Amniotic stem cell (primary cell): ENCODE results near the gene ARSB.
"Not testable (repeated sequence)": the region's sequence is repeated elsewhere in the genome, so short reads cannot be mapped to it uniquely, and the experiment has no call there.

ENCODE experiments used
- DNase-seq: peaks from one replicate; lab custom pipeline; 2025; lab: John Stamatoyannopoulos, UW

Gene ARSB

DNA sequence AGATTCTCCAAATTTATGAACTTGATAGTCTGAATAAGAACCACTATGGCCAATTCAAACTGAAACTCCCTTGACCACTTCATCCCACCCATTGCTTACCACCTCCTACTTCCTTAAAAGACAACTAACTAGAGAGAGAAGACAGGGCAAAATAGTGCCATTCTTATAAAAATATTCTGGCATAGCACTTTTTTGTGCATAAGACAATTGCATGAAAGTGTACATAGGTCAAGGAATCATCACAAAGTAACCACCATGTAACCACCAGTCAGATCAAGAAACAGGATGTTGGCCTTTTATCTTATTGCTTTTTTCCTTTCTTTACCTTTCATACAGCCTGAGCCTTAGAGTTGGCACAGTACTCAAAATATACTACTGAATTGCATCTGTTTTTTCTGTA is 8.1 kb upstream of the ARSB start:
- no peak for DNase-seq

DNA sequence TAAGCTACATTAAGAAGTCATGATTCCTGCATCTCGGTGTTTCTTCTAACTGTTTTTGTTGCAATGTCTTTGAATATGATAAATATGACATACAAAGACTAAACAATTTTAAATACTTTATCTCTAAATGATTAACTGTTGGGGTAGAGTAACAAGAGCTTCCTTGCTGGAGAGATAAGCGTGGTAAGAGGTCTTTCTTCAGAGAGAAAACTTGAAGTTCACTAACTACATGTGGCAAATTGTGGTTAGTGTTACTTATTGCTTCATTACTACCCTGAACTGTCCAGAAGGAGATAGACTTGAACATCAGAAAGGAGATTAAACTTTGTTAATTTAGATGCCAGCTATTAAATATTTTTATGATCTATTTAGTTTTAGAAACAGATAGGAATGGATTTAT is 7.0 kb upstream of the ARSB start:
- no peak for DNase-seq

DNA sequence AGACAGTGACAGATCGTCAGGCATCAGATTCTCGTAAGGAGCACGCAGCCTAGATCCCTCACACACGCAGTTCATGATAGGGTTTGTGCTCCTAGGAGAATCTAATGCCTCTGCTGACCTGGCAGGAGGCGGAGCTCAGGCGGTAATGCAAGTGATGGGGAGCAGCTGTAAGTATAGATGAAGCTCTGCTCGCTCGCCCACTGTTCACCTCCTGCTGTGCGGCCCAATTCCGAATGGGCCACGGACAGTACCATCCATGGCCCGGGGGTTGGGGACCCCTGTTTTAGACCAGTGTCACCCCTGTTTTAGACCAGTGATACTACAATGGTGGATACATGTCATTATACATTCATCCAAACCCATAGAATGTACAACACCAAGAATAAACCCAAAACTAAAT is 4.0 kb upstream of the ARSB start:
- DNase-seq = no peak

DNA sequence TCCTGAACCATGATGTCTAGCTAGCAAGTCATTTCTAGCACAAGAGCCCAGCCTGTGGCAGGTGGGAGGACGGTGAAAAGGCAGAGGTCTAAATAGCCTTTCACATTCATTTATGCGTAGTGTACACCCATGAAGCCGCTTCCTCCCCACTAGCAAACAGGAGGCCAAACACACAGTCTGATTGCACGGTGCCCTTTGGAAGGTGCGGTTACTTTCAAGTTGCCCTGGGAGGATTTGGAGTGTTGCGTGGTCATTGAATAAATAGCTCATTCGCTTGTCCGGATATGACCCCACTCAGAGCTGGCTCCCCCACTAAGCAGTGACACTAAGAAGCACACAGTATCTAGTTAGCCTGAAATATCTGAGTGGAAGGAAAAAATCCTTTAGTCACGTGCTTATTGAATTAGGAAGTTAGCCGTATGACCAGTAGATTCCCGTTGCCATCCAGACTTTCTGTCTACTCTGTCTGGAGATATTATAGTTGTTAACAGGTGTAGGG is 664 bp upstream of the ARSB start:
- DNase-seq = no peak

DNA sequence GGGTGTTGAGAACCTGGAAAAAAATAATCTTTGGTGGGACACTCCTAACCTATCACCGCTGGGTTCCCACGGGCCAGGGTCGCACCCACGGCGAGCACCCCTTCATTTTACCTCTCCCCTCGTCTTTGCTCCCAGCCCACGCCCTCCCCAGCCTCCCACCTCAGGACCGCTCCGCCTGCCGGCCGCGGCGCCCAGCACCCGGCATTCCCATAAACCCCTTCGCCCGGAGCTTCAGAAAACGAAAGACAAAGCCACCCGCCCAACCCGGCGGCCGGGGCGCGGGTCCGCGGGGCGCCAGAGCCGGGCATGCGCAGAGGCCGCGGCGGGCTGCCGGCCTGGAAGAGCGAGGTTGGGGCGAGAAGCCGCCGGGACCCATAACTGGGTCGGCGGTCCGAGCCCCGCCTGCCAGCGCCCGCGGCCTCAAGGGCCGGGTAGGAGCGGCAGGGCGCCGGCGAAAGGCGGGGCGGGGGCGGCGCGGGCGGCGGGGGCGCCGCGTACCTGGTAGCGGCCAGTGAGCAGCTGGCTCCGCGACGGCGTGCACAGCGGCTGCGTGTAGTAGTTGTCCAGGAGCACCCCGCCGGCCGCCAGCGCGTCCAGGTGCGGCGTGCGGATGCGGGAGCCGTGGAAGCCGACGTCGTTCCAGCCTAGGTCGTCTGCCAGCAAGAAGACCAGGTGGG is 533 bp downstream of the ARSB start:
- DNase-seq = peak; percentile 85

DNA sequence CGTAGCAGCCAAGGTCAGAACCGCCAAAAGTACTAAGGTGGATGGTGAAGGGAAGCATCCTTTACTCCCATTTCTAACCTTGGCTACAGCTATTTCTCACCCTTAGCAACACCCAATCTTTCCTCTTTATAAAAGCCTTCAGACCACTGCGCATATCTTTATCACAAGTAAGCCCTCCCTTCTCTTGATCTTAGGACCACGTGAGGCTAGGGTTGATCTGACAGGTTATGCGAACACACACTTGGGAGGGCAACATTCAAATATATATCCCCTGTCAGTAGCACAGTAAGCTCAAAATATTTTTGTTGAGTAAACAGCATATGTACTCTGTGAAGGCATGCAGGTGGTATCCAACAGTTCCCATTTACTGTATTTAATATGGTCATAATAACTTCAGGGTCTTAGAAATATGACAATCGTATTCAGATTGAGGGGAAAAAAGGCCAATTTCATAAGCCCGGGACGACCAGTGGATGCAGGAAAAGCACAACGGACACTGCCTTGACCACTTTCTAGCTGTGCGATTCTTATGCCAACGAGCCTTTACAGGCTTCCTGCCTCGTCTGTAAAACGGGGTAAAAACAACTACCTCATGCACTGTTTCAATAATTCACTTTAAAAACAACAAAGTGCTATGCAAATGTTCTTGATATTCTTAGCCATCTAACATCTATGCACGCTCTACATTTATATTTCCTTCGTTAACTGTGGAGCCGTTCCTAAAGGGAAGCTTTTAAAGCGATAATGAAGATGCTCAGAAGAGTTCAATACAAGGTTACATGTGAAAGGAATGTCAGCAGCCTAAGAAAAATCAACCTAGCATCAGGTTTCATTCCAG is 1.3 kb downstream of the ARSB start:
- DNase-seq = no peak

DNA sequence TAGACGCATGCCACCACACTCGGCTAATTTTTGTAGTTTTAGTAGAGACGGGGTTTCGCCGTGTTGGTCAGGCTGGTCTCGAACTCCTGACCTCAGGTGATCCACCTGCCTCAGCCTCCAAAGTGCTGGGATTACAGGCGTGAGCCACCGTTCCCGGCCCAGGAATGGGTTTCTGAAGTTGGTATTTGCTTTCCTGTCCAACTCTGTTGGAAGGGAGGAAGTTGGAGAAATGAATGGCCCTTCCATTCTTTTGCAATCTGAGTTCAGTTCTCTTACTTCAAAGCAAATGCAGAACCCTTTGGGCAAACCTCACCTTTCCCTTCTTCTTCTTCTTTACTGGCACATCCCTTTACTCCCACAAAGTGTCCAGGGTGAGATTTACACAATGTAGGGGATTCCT is 1.9 kb downstream of the ARSB start:
- DNase-seq = not testable (repeated sequence)

DNA sequence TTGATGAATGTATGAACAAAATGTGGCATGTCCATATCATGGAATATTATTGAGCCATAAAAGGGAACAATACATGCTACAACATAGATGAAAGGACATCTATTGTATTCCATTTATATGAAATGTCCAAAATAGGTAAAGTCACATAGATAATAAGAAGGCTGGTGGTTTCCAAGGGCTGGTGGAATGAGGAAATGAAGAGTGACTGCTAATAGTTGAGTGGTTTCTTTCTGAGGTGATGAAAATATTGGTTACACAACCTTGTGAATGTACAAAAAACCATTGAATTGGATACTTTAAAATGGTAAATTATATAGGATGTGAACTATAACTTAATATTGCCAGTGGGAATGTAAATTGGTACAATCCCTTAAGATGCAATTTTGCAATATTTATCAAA is 5.2 kb downstream of the ARSB start:
- DNase-seq = no peak

DNA sequence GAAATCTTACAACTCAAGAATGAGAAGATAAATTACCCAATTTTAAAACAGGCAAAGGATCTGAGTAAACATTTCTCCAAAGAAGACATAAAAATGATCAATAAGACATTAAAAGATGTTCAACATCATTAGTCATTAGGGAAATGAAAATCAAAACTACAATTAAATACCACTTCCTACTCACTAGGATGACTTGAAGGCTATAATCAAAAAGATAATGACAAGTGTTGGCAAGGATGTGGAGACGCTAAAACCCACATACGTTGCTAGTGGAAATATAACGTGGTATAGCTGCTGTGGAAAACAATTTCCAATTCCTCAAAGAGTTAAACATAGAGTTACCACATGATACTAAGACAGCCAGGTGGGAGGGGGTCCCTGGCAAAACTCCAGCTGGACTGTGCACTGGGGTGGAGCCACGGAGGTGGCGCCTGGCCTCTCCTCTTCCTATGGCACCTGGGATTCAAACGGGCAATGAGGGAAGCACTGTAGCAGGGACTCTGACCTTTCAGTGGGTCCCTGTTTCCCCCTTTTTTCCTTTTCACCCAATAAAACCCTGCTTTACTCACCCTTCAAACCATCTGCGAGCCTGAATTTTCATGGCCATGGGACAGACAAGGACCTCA is 5.9 kb downstream of the ARSB start:
- DNase-seq = no peak

DNA sequence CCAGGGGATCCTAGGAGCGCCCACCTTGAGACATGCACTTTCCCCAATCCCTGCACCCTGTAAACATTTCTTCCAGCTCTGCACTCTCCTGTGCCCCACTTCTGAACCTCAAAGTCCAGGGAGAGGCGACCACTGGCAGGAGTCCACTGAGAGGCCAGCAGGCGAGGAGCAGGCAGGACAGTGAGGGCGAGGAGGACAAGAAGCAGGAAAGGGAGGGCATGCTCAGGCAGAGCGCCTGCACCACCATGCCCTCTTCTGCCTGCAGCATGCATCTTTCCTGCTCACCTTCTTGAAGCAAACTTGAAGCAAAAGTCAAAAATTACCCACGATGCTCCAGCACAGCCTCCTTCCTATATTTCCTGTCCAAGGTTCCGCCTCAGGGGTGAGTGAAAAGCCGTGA is 10.1 kb downstream of the ARSB start:
- no peak for DNase-seq

DNA sequence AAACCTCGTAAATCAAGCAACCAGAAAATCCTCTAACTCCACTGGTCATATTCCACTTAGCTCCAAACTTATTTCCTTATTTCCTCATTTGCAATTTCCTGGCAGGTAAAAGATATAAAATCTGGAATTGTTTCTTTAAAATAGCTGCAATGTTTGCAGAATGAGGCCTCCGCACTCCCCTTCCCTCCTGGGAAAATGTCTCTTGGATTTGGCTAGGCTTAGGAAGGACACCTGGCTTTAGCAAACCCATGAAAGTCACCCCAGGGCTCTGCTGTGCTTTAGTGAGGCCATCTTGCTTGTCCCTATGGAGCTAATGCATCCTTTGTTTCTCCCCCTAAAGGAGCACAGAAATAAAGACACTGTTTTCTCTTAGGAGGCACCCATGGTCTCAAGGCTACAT is 10.5 kb downstream of the ARSB start:
- no peak for DNase-seq

DNA sequence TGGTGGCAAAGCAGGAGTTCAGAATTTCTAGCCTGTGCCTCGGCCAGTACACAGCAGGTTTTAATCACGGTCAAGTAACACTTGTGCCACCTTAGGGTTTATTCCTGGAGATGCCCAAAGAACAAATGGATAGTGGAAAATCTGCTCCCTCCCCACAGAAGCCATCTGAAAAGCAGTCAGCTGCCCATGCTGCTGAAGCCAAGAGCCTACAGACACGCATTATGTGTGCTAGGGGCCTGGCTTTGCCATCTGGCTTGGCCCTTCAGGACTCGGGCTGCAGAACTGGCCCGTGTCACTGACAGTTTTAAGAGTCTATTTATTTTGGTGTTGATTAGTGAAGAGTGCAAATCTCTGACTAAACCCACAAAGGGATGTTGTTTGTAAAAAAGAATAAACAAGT is 11.1 kb downstream of the ARSB start:
- DNase-seq = no peak

DNA sequence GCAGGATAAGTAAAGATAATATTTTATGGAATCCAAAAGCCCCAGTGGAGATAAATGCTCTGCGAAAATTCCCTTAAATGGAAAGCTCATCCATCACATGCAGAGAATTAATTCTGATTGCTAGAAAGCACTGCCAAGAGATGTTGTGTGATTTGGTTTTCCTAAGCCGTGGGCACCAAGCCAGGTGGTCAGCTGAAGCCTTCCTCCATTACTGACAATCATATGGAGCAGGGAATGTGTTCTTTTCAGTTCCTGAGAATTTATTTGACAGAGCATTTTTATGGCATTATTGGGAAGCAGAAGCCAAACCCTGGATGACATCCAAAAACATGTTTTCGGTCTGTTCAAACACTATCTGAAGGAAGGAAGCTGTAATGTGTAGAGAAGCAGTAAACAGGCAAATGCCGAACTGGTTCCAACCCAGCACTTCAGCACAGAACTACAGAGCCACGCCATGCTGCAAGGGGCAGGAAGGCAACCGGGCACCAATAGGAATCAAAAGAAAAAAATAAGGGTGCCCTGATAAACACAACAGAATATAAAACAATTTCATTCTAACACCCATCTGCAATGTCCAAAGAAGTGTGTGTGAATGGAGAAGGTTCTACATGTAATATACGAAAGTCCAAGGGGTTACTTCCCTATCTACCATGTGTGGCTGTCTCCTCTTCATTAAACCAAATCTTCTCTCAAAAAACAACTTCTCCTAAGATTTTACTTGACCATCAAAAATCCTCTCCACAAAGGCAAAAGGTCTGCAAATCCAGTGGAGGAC is 12.3 kb downstream of the ARSB start:
- DNase-seq = no peak

DNA sequence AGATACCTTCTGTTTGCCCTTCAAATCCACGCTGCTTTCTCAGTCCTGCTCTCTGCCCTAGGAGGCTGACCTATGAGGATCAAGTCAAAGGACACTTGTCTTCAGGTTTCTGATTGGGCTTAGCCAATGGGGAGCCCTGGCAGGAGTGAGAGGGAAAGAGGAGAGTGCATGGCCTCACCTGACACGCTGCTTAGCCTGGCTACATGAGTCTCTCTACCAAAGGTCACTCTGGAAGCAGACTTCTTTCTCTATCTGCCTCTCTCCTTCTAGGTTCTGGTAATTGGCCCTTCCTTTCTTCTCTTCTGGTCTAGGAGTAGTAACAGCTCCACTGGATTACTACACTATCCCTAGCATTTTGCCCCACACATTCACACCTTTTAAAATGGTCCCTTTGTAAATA is 13.1 kb downstream of the ARSB start:
- no peak for DNase-seq

DNA sequence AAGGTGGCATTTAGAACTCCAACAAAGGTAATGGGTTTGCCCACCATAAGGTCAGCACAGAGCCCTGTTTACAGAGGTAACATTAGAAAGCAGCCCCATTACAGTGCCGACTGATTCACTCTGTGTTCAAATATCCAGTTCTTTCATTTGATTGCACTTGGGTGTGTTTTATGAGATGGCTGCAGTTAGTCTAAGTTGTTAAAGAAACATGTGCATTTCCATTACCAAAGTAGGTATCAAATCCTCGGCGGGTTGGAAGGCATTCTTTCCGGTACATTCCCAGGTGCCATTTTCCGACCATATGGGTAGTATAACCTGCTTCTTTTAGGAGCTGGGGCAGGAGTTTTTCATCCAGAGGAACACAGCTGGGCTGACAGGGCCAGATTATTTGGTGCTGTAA is 16.3 kb downstream of the ARSB start:
- no peak for DNase-seq

DNA sequence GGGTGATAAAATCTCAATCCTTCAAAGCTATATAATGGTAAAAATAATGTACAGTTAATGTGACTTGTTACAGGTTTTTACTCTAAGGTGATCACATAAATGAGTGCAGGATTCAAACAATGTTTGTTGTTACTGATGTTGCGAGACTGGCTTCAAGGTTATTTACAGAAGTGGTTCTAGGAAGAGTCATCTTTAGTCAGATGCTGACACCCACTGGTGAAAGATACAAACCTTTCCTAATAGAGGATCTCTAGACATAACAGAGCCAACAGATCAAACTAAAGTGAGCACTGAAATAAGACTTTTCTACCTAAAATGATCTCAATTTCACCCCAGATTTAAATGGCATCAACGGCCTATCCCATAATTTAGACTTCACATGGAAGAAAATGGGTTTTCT is 20.2 kb downstream of the ARSB start:
- DNase-seq = no peak

DNA sequence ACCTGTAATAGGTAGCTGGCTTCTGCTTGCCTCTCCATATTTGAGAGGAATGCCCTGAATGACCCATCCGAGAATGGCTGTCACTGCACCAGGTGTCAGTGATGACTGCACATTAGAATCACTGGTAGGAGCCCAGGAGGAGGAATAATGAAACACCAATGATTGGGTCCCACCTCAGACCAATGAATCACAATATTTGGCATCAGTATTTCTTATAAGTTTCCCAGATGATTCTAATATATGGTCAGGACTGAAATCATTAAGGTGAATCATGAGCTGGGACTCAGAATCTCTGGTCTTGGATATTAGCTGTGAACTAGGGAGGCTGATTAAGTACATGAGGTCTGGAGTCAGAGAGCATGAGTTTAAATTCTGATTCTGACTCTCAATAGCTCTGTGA is 23.4 kb downstream of the ARSB start:
- DNase-seq = no peak

DNA sequence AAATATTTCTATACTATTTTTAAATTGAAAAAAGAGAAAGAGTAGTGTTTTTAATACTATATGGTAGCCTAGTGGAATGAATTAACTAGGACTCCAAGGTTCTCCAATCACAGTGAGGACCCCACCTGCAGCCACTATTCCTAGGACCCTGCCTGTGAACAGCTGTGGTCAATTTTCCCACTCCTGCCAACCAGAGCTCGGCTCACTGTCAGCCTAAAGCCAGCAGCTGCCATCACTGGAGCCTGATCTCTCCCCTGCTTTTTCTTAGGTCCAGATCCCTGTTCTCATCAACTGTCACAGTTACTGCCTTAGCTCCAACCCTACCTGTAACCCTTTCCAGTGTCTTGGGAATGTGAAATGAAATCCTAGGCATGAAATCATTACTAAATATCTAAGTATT is 25.3 kb downstream of the ARSB start:
- DNase-seq = no peak

DNA sequence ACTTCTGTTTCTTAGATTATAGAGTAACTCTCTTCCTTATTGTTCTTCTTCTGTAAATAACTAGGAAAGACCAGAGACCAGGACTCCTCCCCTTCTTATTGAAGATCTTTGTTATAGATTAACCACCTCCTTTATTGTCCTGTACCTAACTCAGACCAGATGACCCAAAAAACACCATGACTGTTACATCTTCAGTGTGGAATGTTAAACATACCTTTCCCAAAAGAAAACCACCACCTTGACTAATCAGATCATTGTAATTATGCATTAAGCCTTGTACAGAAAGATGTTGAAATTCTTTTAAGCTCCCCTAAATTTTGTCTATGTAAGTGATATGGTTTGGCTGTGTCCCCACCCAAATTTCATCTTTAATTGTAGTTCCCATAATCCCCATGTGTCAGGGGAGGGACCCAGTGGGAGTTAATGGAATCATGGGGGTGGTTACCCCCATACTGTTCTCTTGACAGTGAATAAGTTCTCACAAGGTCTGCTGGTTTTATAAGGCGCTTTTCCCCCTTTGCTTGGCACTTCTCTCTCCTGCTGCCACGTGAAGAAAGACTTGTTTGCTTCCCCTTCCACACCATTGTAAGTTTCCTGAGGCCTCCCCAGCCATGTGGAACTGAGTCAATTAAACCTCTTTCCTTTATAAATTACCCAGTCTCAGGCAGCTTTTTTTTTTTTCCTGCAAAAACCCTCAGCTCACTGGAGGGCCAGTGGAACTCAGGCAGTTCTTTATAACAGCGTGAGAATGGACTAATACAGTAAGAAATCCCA is 26.3 kb downstream of the ARSB start:
- no peak for DNase-seq

DNA sequence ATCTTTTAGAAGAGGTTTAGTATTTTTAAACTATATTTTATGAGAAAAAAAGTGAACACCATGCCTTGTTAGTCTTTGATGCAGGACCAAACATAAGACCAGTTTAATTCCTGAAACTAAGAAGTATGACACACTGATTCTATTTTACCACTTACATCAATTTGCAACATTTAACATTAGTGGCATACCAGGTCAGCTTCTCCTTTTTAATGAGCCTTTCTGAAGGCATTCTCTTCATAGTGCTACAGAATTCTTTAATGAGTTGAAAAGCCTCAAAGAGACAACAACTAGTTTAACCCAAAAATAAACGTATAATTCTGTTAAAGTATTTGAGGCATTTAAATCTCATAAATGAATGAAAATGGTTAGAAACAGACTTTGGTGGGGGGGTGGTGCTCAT is 28.2 kb downstream of the ARSB start:
- DNase-seq = no peak

DNA sequence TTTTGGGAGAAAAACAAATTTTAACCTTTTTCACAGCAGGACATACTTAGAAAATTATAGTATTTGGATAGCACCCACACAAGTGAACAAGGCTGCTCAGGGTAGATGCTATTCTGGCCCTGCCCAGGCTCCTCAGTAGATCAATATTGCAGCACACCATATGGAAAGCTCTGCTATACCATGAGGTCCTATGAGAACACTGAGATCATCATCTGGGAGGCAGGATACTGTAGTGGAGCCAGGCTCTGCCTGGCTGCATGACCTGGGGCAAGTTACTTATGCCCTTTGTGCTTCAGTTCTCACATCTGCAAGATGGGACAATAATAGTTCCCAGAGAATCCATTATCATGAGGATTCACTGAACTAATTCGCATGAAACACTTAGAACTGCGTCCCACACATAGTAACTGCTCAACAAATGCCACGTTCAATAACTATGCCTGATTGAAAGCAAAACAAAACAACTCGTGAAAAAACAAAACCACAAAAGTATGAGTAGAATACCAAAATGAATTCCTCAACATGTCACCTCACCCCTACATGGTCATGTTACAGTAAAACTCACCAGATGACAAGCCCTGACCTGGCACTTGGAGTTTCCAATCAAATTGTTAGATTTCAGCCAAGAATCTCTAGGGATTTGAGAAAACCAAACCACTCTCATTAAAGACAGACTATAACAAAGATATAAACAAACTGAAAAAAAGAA is 31.9 kb downstream of the ARSB start:
- no peak for DNase-seq
